LNCAP (cell line): ENCODE results near the gene APOC4.

Source experiments
- TF ChIP-seq, protein P1 (sequence below): fragments of 450-650 bp; IDR thresholded peaks from 2 replicates; pipeline ENCODE4 v1.5.1; 2017; ENCODE audit warnings: mild to moderate bottlenecking

Gene APOC4

DNA sequence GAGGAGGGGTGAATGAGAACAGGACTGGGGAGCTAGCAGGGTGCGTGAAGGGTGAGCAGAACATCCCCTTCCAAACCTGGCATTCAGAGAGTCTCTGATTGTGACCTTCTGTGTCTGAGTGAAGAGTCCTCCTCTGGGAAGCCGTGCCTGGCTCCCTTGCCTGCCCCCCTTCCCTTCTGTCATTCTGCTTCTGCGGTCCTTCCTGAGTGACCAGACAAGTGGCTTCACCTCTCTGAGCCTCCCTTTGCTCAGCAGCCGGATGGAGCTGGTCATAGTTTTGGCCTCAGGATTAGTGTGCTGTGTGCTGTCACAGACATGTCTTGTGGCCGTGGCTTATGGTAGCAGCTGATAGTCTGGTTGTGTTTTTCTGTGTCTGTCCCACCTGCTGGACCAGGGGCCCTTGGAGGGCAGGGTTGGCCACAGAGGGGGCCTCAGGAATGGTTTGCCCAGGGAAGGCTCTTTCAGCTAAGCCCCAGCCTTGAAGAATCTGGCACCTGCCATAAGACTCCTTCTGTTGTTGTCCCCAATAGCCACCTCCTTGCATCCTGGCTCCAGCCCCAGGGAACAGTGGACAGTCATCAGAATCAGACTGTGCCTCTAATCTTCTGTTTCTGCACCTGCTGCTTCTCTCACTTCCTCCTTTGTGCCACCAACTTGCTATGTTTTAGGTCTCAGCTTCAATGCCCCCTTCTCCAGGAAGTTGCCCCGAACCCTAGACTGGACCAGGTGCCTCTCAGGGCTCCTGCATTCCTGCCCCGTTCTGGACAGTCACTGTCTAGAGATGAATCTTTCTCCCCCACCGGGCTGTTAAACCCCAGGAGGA, 19.1 kb downstream of the APOC4 start:
- TF ChIP-seq, protein P1, sequence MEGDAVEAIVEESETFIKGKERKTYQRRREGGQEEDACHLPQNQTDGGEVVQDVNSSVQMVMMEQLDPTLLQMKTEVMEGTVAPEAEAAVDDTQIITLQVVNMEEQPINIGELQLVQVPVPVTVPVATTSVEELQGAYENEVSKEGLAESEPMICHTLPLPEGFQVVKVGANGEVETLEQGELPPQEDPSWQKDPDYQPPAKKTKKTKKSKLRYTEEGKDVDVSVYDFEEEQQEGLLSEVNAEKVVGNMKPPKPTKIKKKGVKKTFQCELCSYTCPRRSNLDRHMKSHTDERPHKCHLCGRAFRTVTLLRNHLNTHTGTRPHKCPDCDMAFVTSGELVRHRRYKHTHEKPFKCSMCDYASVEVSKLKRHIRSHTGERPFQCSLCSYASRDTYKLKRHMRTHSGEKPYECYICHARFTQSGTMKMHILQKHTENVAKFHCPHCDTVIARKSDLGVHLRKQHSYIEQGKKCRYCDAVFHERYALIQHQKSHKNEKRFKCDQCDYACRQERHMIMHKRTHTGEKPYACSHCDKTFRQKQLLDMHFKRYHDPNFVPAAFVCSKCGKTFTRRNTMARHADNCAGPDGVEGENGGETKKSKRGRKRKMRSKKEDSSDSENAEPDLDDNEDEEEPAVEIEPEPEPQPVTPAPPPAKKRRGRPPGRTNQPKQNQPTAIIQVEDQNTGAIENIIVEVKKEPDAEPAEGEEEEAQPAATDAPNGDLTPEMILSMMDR, result no peak

DNA sequence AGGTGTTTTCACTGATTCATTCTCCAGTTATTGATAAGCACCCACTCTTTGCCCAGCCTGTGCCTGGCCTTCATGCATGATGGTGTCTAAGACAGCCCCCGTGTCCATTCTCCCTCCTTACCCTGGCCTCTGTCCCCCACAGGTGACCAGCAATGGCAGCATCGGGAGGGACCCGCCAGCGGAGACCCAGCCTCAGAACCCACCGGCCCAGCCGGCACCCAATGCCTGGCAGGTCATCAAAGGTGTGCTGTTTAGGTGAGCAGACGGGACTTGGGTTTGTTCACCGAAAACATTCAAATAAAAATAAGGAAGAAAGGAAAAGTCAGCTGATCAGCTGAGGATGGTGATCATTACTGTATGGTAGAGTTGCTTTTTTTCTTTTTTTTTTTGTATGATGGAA, 19.8 kb downstream of the APOC4 start:
- TF ChIP-seq, protein P1, result no peak

DNA sequence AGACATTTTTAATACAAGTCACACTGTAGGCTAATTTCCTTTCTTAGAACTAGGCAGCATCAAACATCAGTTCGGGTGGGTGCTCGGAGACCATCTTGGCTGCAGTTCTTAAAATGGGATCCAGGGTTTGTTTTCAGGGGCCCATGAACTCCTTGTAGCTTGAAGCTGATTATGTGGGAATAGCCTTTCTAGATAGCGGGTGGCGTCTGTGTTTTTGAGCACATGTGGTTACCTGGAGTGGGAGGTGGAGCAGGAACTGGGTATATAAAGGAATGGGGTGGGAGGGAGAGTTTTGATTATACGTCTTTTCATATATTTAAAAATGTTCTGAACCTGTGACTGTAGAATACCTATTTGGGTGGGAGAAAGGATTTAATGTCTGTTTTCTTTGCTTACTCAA, 26.1 kb downstream of the APOC4 start:
- TF ChIP-seq, protein P1, result no peak

DNA sequence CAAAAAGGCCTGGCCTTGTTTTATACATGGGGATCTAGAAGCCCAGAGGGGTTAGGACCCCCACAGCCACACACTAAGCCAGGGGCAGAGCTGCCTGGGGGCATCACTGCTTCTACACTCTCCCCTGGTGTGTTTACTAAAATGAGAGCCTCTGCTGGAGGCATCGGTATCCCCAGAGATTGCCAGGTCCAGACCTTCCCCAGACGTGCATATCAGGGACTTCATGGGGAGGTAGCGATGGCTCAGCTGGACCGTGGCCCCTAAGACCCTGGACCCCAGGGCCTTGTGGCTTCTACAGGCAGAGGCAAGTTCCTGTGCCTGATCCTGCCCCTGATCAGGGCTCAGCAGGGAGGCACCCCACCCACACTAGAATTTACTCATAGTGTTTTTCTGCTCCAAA, 26.6 kb downstream of the APOC4 start:
- TF ChIP-seq, protein P1, result no peak

GRCh38 chr19:44969437-44969836, 27.4 kb downstream of the APOC4 start:
- TF ChIP-seq, protein P1, result no peak

DNA sequence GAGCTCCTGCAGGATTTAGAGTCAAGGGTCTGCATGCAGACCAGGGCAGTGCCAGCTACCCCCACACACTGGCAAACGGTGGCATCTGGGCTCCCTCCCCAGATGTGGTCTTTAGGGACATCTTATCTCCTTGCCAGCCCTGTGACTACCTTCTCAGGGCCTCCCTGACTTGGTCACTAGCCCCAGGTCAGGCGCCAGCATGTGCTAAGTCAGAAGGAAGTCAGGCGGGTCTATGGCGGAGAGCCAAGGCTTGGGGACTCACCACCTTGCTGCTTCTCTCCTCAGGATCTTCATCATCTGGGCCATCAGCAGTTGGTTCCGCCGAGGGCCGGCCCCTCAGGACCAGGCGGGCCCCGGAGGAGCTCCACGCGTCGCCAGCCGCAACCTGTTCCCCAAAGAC, 30.8 kb downstream of the APOC4 start:
- TF ChIP-seq, protein P1, result no peak

- TF ChIP-seq, protein P1, result no peak
These were observed 32.1 kb downstream of the APOC4 start for GRCh38 chr19:44973982-44974735.
